ENCODE data around the gene CYP3A5. TPM values are rescaled to one million over a fixed set of nuclear protein-coding genes. Genes with fewer than 3 reads are reported as not detected.

Gene CYP3A5
- 0.27 and 0.42 TPM in 2 replicates for polyA plus RNA-seq

GRCh38 chr7:99679400-99680191 is at the start of gene CYP3A5:
Gene CYP3A5, minus strand, starts transcription at chr7:99679996. Its CDS starts 100 bp downstream, at chr7:99679896.

GRCh38 chr7:99616359-99617191 is 63.2 kb downstream of the CYP3A5 start, which contains the start of gene ZSCAN25:
Gene ZSCAN25, plus strand, starts transcription at chr7:99616946. Its CDS starts 2,661 bp downstream, at chr7:99619607.

Other genes starting within 250 kb of the CYP3A5 start
- gene PTCD1, start 241.2 kb downstream of the CYP3A5 start, polyA plus RNA-seq, result 0.20 and 0.97 TPM in 2 replicates
- 1.6 and 1.7 TPM in 2 replicates for gene CPSF4, start 241.1 kb downstream of the CYP3A5 start, polyA plus RNA-seq
- gene ATP5MF, start 213.8 kb downstream of the CYP3A5 start, polyA plus RNA-seq, result 2,919 and 3,435 TPM in 2 replicates
- gene ZNF789, start 207.1 kb downstream of the CYP3A5 start, polyA plus RNA-seq, result 7.8 and 8.4 TPM in 2 replicates
- gene ZNF394, start 179.7 kb downstream of the CYP3A5 start, polyA plus RNA-seq, result 0.63 and 2.4 TPM in 2 replicates
- 4.5 and 4.6 TPM in 2 replicates for gene ZKSCAN5, start 175.3 kb downstream of the CYP3A5 start, polyA plus RNA-seq
- gene FAM200A, start 127.9 kb downstream of the CYP3A5 start, polyA plus RNA-seq, result 10.5 TPM in 2 replicates
- gene ZNF655, start 121.4 kb downstream of the CYP3A5 start, polyA plus RNA-seq, result 25.2 and 29.7 TPM in 2 replicates
- gene TMEM225B, start 81.7 kb downstream of the CYP3A5 start, polyA plus RNA-seq, result not detected in 2 replicates
- gene ZSCAN25, start 63.0 kb downstream of the CYP3A5 start, polyA plus RNA-seq, result 0.45 and 1.1 TPM in 2 replicates
- not detected in 2 replicates for gene CYP3A7, start 55.2 kb upstream of the CYP3A5 start, polyA plus RNA-seq
- not detected in 2 replicates for gene CYP3A4, start 104.2 kb upstream of the CYP3A5 start, polyA plus RNA-seq
- not detected in 2 replicates for gene CYP3A43, start 148.0 kb upstream of the CYP3A5 start, polyA plus RNA-seq
- not detected in 2 replicates for gene OR2AE1, start 197.0 kb upstream of the CYP3A5 start, polyA plus RNA-seq
- 3.7 and 6.7 TPM in 2 replicates for gene TRIM4, start 239.5 kb upstream of the CYP3A5 start, polyA plus RNA-seq
- not detected in 2 replicates for gene GJC3, start 249.6 kb upstream of the CYP3A5 start, polyA plus RNA-seq